D721Med (cell line): ENCODE data around the gene PSRC1.
"Not testable (repeated sequence)": the region's sequence is repeated elsewhere in the genome, so short reads cannot be mapped to it uniquely, and the experiment has no call there.

Experiments used
- DNase-seq: peaks from one replicate; pipeline ENCODE4 v3.0.0; 2011; ENCODE audit warnings: low spot score; ENCODE audit not compliant: insufficient read length
- FAIRE-seq: peaks from 2 replicates; lab custom pipeline; 2011; peaks lifted over from hg19 to GRCh38; lab: Jason Lieb, UNC
- CTCF ChIP-seq: IDR thresholded peaks from 2 replicates; pipeline ENCODE4 v1.5.1; 2012; ENCODE audit warnings: mild to moderate bottlenecking, control low read depth; ENCODE audit not compliant: insufficient read depth; ENCODE audit errors: missing control alignments

The PSRC1 gene

DNA sequence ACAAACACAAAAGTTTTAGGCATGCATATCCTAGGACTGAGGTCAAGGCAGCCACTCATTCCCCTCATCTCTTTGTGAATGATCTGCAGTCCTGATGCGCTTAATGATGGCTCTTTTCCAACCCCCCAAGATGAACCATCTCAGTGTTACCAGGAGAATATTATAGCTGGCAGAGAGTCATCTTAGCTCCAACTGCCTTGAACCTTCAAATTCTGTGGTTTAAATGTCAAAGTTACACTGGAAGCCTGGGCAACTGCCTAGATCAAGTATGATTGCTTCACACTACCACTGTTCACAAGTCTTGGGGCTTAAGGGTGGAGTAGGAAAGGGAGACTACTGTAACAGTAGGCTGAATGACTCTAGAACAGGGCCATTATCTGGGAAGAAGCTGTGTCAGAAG is 31.9 kb upstream of the PSRC1 start:
- TF ChIP-seq CTCF = no peak
- DNase-seq (no peak), FAIRE-seq (no peak)

- FAIRE-seq = no peak
- TF ChIP-seq CTCF = no peak
- DNase-seq = no peak
Observed at GRCh38 chr1:109312978-109313775, 30.2 kb upstream of the PSRC1 start.

DNA sequence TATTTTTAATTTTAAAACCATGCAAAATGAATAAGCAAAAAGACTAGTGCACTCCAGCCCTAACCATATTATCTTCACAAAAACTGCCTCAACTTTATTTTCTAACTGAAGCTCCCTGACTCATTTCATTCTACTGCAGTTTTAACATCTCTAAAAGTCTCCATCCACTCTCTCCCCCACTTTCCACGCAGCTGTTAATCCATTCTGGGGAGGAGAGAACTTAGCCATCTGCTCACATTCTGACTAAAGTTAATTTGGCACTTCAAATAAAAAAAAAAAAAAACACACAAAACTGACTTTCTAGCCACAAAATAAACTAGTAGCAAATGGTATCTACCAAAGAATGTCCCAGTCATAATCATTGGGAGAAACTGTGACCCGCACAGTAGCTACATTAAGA is 29.3 kb upstream of the PSRC1 start:
- FAIRE-seq (no peak), DNase-seq (no peak)
- no peak for TF ChIP-seq CTCF

DNA sequence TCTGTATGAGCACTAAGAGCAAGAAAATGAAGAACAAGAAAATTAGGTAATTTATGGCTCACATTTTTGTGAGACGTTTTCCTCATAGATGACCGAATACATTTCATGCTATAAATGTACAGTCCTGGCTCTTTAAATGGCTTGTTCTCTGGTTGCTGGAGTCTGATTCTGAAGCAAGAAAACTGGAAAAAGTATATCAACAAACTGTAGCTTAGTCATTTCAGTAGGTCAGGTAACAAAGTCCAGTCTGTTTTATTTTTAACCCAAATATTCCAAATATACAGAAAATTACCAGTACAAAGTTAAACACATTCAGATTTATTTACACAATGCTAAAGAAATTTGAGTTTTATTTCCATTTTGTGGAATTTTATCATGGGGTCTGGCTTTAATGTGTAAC is 26.4 kb upstream of the PSRC1 start:
- no peak for DNase-seq
- no peak for FAIRE-seq
- TF ChIP-seq CTCF = no peak

DNA sequence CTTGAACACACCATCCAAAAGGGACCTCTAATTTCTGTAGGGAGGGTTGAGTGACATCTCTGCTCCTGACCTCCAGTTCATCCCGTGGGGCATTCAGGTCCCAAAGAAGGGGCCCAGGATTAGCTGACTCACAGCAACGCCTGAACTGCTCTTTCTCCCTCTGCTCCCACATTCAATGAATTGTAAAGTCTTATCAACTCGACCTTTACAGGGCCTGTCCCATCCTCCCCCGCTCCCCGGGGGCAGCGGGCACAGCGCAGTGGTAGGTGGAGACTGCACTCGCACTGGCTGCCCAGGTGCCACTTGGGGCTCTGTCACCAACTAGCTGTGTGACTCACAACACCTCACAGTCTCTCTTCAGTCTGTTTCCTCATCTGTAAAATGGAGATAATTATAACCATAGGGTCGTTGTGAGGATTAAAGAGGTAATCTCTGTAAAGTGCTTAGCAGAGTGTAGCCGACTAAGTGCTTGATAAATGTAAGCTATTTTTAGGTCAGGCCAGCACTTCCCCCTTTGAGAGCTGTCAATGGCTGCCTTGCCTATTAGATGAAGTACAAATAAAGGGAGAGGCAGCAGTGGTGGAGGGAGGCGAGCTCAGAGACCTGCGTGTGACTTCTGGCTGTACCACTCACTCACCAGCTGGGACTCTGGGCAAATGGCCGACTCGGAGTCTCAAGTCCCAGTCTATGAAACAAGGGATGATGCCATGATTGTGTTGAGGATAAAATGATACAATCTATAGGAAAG is 24.5 kb upstream of the PSRC1 start:
- TF ChIP-seq CTCF = no peak
- DNase-seq (peak; percentile 46), FAIRE-seq (peak; percentile 81)

- DNase-seq = peak; percentile 70
- FAIRE-seq = no peak
- TF ChIP-seq CTCF = no peak
Observed at GRCh38 chr1:109306832-109307273, 23.9 kb upstream of the PSRC1 start, which contains the start of gene MYBPHL. MYBPHL (minus strand) TSS chr1:109307011; CDS start chr1:109306991, 20 bp downstream.

DNA sequence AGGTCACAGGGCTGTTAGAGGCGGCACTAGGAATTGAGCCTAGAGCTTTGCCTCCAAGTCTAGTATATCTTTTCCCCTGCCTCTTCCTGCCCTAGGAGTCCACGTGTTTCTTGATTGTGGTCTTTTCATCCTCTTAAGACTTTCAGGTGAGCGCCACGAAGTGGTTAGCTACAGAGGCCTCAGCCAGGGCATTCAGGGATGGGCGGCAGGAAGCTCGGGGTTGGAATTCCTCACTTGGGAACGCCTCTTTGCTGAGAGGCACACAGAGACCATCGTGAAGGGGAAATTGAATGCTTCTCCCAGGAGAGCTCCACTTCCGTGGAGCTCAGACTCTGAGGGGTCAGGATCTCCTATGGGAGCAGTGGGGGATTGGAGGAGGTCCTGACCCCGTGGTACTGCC is 23.0 kb upstream of the PSRC1 start:
- FAIRE-seq, DNase-seq: not testable (repeated sequence)
